ENCODE measurements around the gene SRP9. TPM values are rescaled to one million over a fixed set of nuclear protein-coding genes. Genes with fewer than 3 reads are reported as not detected.
"Not testable (repeated sequence)": the region's sequence is repeated elsewhere in the genome, so short reads cannot be mapped to it uniquely, and the experiment has no call there.

SRP9 gene
- polyA plus RNA-seq, 1 of the 3 experiments (the other 2 are of a cell fraction), result 156 TPM

- TF ChIP-seq MAX (IDR thresholded peaks at IDR 0.05; ENCODE audit: low read depth) (no peak), FOXM1 (IDR thresholded peaks at IDR 0.05; ENCODE audit: low read depth) (no peak), SMC3 (IDR thresholded peaks at IDR 0.05; ENCODE audit: low read depth, low read length) (no peak), MEF2A (IDR thresholded peaks at IDR 0.05; ENCODE audit: borderline replicate concordance, low read depth) (no peak), CHD2 (IDR thresholded peaks at IDR 0.05; ENCODE audit: low read length, partially characterized antibody) (no peak), EP300 (IDR thresholded peaks at IDR 0.05; ENCODE audit: borderline replicate concordance in 1 of 2, low read depth in 1 of 2, low read length in 1 of 2) (no peak), RCOR1 (IDR thresholded peaks at IDR 0.05; ENCODE audit: low read length) (no peak), RAD21 (IDR thresholded peaks at IDR 0.05; ENCODE audit: low read length) (no peak), FOSL2 (IDR thresholded peaks at IDR 0.05; ENCODE audit: borderline replicate concordance, low read depth) (no peak)
Observed at GRCh38 chr1:225780134-225780533, 2.5 kb downstream of the SRP9 start.

DNA sequence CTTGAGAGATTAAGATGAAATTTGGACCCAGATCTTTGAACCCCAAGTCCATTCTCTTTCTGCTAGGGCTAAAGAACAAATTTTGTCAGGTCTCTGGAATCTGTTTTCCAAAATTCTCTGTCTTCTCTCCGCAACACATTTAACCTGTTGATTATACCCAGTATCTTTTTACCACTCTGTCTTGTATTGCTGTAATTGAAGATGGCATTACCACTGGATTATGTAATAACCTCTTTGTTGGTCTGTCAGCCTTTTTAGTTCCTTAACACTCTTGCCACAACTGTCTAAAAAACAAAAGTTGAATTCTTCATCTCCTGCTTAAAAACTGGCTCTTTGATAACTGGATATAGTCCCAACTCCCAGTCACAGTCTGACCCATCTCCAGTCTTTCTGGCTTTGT is 3.0 kb downstream of the SRP9 start:
- Histone ChIP-seq H3K36me3 (replicated peaks in 1 of 2; ENCODE audit: control insufficient read depth in 1 of 2, insufficient read depth in 2 of 2, low read length in 1 of 2) (peaks cover 12 to 37% of the 10 kb centered on the region in 2 experiments), H3K9me2 (no peaks in the 10 kb centered on the region), H2AFZ (ENCODE audit: low read depth) (no peak overlapping the region), H3K9ac (no peak overlapping the region), H3K9me3 (no peaks in the 10 kb centered on the region), H4K20me1 (ENCODE audit: insufficient read depth) (peaks cover 49% of the 10 kb centered on the region), H3K27me3 (ENCODE audit: insufficient read depth) (no peaks in the 10 kb centered on the region), H3K27ac (ENCODE audit: low read depth in 2 of 2, low read length in 1 of 2) (peak overlapping the region in 1 of 2 experiments; percentile 36; a peak in 1 of 4 replicates), H3K4me2 (peak overlapping the region; percentile 82; the same call in 1 of the 2 replicates), H3F3A (replicated peaks; ENCODE audit: insufficient read depth) (peaks cover 31% of the 10 kb centered on the region), H3K4me3 (ENCODE audit: low read depth in 2 of 2, low read length in 1 of 2) (no peak overlapping the region), H3K79me2 (ENCODE audit: insufficient read depth) (peaks cover 79% of the 10 kb centered on the region), H3K4me1 (ENCODE audit: control insufficient read depth in 1 of 2, insufficient read depth in 2 of 2, low read depth in 1 of 2, low read length in 1 of 2) (peaks cover 11 to 19% of the 10 kb centered on the region in 2 experiments; a peak in 3 of 4 replicates)
- DNase-seq, result no peak
- CTCF ChIA-PET, result interaction anchor here (1.1 to 2.1 kb wide), 4 partner anchors 9 to 306 kb away, joined by 3 to 10 read pairs (median 5); no protein-coding TSS in a partner anchor
- TF ChIP-seq TCF12 (IDR thresholded peaks at IDR 0.05), result peak; percentile 33; the same call in 1 of the 2 replicates
- no peak for TF ChIP-seq NRF1 (IDR thresholded peaks at IDR 0.05; ENCODE audit: low read depth, low read length)
- TF ChIP-seq SMC3 (IDR thresholded peaks at IDR 0.05; ENCODE audit: low read depth, low read length), result no peak
- no peak for TF ChIP-seq MAX (IDR thresholded peaks at IDR 0.05; ENCODE audit: low read depth)
- POLR2A ChIA-PET, result no interaction called here
- WGBS (ENCODE audit: low lambda C conversion rate), result 97% methylated on average over 1 of the region's 1 CpG

More at GRCh38 chr1:225780134-225780533, 2.5 kb downstream of the SRP9 start:
- peaks cover 74% of the 10 kb centered on the region for H3K79me2 ChIP-seq (ENCODE audit: insufficient read depth)
- CTCF ChIA-PET, result interaction anchor here (0.6 to 18.9 kb wide), 7 partner anchors 29 to 300 kb away, joined by 3 to 473 read pairs (median 4); partner anchors contain the start of gene PYCR2
- no peaks in the 10 kb centered on the region for H3K9me2 ChIP-seq
- no peak overlapping the region for H3K4me3 ChIP-seq (ENCODE audit: low read depth in 2 of 2, low read length in 1 of 2)
- H3K9me3 ChIP-seq, result no peaks in the 10 kb centered on the region
- POLR2A ChIA-PET, result no interaction called here
- no peak for DNase-seq
- no peak overlapping the region for H3K9ac ChIP-seq
- no peak overlapping the region for H2AFZ ChIP-seq (ENCODE audit: low read depth)
- no peaks in the 10 kb centered on the region for H3K27me3 ChIP-seq (ENCODE audit: insufficient read depth)
- peaks cover 12 to 32% of the 10 kb centered on the region in 2 experiments for H3K36me3 ChIP-seq (replicated peaks in 1 of 2; ENCODE audit: control insufficient read depth in 1 of 2, insufficient read depth in 2 of 2, low read length in 1 of 2)
- H3F3A ChIP-seq (replicated peaks; ENCODE audit: insufficient read depth), result peaks cover 31% of the 10 kb centered on the region
- H3K4me1 ChIP-seq (ENCODE audit: control insufficient read depth in 1 of 2, insufficient read depth in 2 of 2, low read depth in 1 of 2, low read length in 1 of 2), result peaks cover 11 to 19% of the 10 kb centered on the region in 2 experiments; a peak in 3 of 4 replicates
- no peak overlapping the region for H3K27ac ChIP-seq (ENCODE audit: low read depth in 2 of 2, low read length in 1 of 2)
- H3K4me2 ChIP-seq, result peak overlapping the region; percentile 82
- H4K20me1 ChIP-seq (ENCODE audit: insufficient read depth), result peaks cover 49% of the 10 kb centered on the region
- WGBS (ENCODE audit: low lambda C conversion rate), result 91% methylated on average over 5 of the region's 5 CpGs

DNA sequence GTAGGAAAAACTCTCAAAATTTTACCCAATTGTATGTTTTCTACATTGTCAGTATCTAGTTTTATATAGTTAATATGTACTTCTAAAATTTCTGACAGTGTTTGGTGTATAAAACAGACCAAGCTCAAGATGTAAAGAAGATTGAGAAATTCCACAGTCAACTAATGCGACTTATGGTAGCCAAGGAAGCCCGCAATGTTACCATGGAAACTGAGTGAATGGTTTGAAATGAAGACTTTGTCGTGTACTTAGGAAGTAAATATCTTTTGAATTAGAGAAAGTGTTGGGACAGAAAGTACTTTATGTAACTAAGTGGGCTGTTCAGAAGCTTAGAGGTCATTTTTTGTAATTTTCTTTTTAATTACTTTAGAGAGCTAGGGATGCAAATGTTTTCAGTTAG is 11.5 kb downstream of the SRP9 start:
- Histone ChIP-seq H3K79me2 (ENCODE audit: insufficient read depth) (peaks cover 76% of the 10 kb centered on the region), H3K36me3 (replicated peaks in 1 of 2; ENCODE audit: control insufficient read depth in 1 of 2, insufficient read depth in 2 of 2, low read length in 1 of 2) (peaks cover 55 to 85% of the 10 kb centered on the region in 2 experiments)
- H3F3A ChIP-seq (replicated peaks; ENCODE audit: insufficient read depth); H3K4me2 ChIP-seq; H3K9me3 ChIP-seq; H3K9ac ChIP-seq; H2AFZ ChIP-seq (ENCODE audit: low read depth); H3K27ac ChIP-seq (ENCODE audit: low read depth in 2 of 2, low read length in 1 of 2); H3K4me3 ChIP-seq (ENCODE audit: low read depth in 2 of 2, low read length in 1 of 2); POLR2A ChIA-PET; DNase-seq; H3K9me2 ChIP-seq; H3K4me1 ChIP-seq (ENCODE audit: control insufficient read depth in 1 of 2, insufficient read depth in 2 of 2, low read depth in 1 of 2, low read length in 1 of 2); H3K27me3 ChIP-seq (ENCODE audit: insufficient read depth); H4K20me1 ChIP-seq (ENCODE audit: insufficient read depth): not testable (repeated sequence)
- CTCF ChIA-PET, result interaction anchor here (1.4 kb wide), 1 partner anchor 19 kb away, joined by 5 read pairs; no protein-coding TSS in a partner anchor
- WGBS (ENCODE audit: low lambda C conversion rate), result 76% methylated on average over 3 of the region's 3 CpGs

Measured in SK-N-SH (cell line).